NB4 (cell line): ENCODE results near the gene RNU7-1.

Experiments
- MAX ChIP-seq: IDR thresholded peaks from 2 replicates; pipeline ENCODE4 v1.6.1; 2011; ENCODE audit warnings: low read depth, low read length
- MYC ChIP-seq: IDR thresholded peaks from 2 replicates; pipeline ENCODE4 v1.6.1; 2011; ENCODE audit warnings: low read depth, low read length
- POLR2A ChIP-seq: IDR thresholded peaks from 2 replicates; pipeline ENCODE4 v1.6.1; 2011; ENCODE audit warnings: mild to moderate bottlenecking; ENCODE audit not compliant: insufficient read length; ENCODE audit errors: extremely low read depth
- TF ChIP-seq, protein P1 (sequence below): IDR thresholded peaks from one replicate; pipeline ENCODE4 v1.5.1; 2012; ENCODE audit warnings: low read depth, low read length

DNA sequence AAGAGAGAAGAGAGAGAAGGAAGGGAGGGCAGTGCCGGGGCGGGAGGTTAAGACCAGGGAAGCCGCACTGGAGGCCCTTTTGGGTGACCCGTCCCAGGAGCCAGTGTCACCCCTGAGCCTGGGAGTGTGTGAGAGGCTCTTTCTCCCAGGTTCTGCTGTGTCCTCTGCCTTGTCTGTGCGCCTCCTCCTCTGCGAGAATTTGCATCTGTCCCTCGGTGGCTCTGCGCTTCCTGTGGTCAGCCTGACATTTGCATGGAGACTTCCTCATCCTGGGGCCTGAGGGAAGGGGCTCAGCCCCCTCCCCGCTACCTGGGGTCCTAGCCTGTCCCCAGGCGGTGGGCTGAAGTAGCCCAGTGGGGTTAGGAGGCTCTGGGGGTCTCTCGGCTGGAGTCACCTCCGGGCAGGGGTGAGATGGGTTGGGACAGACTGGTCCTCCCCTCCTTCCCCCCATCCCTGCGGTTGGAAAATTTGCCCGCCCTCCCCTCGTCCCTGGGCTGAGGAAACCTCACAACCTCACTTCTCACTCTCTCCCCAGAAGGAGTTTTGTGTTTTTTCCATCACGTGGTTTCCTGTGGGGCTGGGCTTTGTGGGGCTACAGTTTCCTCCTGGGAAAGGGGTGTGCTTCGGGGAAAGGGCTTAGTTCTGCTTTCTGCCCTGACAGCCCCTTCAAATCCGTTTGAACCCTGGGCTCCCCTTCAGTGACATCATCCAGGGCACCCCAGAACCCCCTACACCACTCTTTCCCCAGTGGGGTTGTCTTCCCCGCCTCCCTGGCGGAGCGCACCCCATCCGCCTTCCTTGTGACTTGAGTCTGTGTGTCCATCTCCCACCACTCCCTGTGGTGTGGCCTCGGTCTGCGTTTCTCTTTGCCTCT is 10.1 kb downstream of the RNU7-1 start:
- TF ChIP-seq, protein P1, sequence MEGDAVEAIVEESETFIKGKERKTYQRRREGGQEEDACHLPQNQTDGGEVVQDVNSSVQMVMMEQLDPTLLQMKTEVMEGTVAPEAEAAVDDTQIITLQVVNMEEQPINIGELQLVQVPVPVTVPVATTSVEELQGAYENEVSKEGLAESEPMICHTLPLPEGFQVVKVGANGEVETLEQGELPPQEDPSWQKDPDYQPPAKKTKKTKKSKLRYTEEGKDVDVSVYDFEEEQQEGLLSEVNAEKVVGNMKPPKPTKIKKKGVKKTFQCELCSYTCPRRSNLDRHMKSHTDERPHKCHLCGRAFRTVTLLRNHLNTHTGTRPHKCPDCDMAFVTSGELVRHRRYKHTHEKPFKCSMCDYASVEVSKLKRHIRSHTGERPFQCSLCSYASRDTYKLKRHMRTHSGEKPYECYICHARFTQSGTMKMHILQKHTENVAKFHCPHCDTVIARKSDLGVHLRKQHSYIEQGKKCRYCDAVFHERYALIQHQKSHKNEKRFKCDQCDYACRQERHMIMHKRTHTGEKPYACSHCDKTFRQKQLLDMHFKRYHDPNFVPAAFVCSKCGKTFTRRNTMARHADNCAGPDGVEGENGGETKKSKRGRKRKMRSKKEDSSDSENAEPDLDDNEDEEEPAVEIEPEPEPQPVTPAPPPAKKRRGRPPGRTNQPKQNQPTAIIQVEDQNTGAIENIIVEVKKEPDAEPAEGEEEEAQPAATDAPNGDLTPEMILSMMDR, result no peak
- TF ChIP-seq POLR2A (peak; percentile 68), MYC (peak; percentile 24), MAX (peak; percentile 93)
